T-cell (primary cell): ENCODE results near the gene ARHGAP6. TPM values are rescaled to one million over a fixed set of nuclear protein-coding genes. Genes with fewer than 3 reads are reported as not detected.

ENCODE experiments used
- ATAC-seq, 4 experiments: fragments of 200-7000 bp in 3 of 4; fragments of 150-1000 bp in 1 of 4; cut with Tn5 transposase; replicated peaks in 1 of 4; 1 replicate in 3 of 4; 2 replicates in 1 of 4; pipeline ENCODE4 v1.10.0; 2021; ENCODE audit warnings: moderate library complexity in 3 of 4, mild to moderate bottlenecking in 2 of 4, moderate number of reproducible peaks in 1 of 4
- CTCF ChIA-PET, 2 donors: fragments of 300-600 bp; sonication (Branson Sonifier 250); formaldehyde crosslinking; loops; one replicate each; lab custom pipeline; 2022; ENCODE audit warnings: antibody characterized with exemption in 2 of 2; lab: Charles Lee
- POLR2A ChIA-PET, 2 donors: fragments of 300-600 bp; sonication (Branson Sonifier 250); formaldehyde crosslinking; loops; one replicate each; lab custom pipeline; 2022; ENCODE audit warnings: antibody characterized with exemption in 2 of 2; lab: Charles Lee
- DNase-seq, 35 experiments: peaks; one replicate each; pipeline versions ENCODE4 v3.0.0 to v3.0.0-alpha.2; 2013 to 2023
- H3K27ac ChIP-seq: one replicate; pipeline ENCODE4 v1.5.1; 2013; ENCODE audit warnings: low read length
- H3K27me3 ChIP-seq, 2 experiments: replicated peaks in 1 of 2; 1 replicate in 1 of 2; 2 replicates in 1 of 2; pipeline versions ENCODE4 v1.6.1 to v1.7.0; 2013; ENCODE audit warnings: low read length in 1 of 2, mixed read lengths in 1 of 2; ENCODE audit not compliant: control insufficient read depth in 2 of 2, insufficient read depth in 2 of 2; ENCODE audit errors: extremely low read depth in 1 of 2
- H3K36me3 ChIP-seq, 2 donors: 1 replicate in 1 of 2; 2 replicates in 1 of 2; pipeline versions ENCODE4 v1.6.1 to v1.7.0; 2013; ENCODE audit warnings: low read length in 1 of 2; ENCODE audit not compliant: control insufficient read depth in 2 of 2, insufficient read depth in 1 of 2; ENCODE audit errors: extremely low read depth in 1 of 2
- H3K4me1 ChIP-seq, 2 experiments: 1 replicate in 1 of 2; 2 replicates in 1 of 2; pipeline versions ENCODE4 v1.6.1 to v1.7.0; 2013; ENCODE audit warnings: low read length in 2 of 2, mixed read lengths in 1 of 2; ENCODE audit not compliant: insufficient read depth in 2 of 2, control insufficient read depth in 1 of 2; ENCODE audit errors: extremely low read depth in 1 of 2
- H3K4me3 ChIP-seq, 2 donors: 1 replicate in 1 of 2; 2 replicates in 1 of 2; pipeline versions ENCODE4 v1.5.1 to v1.7.0; 2013; ENCODE audit warnings: mild to moderate bottlenecking in 2 of 2, low read length in 1 of 2, moderate library complexity in 1 of 2; ENCODE audit not compliant: control insufficient read depth in 1 of 2; ENCODE audit errors: extremely low read depth in 1 of 2
- H3K9me3 ChIP-seq: 2 replicates; pipeline ENCODE4 v1.7.0; 2013
- H3K27ac Mint-ChIP-seq, 2 donors: one replicate each; pipeline ENCODE4 v1.8.0; 2020 to 2021; ENCODE audit warnings: mild to moderate bottlenecking in 2 of 2, mixed read lengths in 2 of 2
- H3K27me3 Mint-ChIP-seq, 2 donors: one replicate each; pipeline ENCODE4 v1.8.0; 2021 to 2022; ENCODE audit warnings: mixed read lengths in 2 of 2
- H3K36me3 Mint-ChIP-seq: one replicate; pipeline ENCODE4 v1.8.0; 2021; ENCODE audit warnings: mixed read lengths
- H3K4me1 Mint-ChIP-seq, 3 donors: one replicate each; pipeline ENCODE4 v1.8.0; 2020 to 2022; ENCODE audit warnings: mixed read lengths in 3 of 3, mild to moderate bottlenecking in 1 of 3
- H3K4me3 Mint-ChIP-seq, 3 donors: one replicate each; pipeline ENCODE4 v1.8.0; 2020 to 2022; ENCODE audit warnings: mild to moderate bottlenecking in 3 of 3, mixed read lengths in 3 of 3, moderate library complexity in 3 of 3
- H3K9me3 Mint-ChIP-seq, 3 donors: one replicate each; pipeline ENCODE4 v1.8.0; 2020 to 2022; ENCODE audit warnings: mixed read lengths in 3 of 3
- WGBS: methylation state at CpG from one replicate; pipeline ENCODE4 v1.1.5; 2013; ENCODE audit warnings: missing lambda C conversion rate; ENCODE audit not compliant: insufficient coverage; 5-methylcytosine and 5-hydroxymethylcytosine counted together
- total RNA-seq, 35 experiments: library from RNA in 6 of 35; stranded (reverse) in 6 of 35; fragments of 120-200 nt in 1 of 35; gene quantifications; one replicate each; pipeline versions ENCODE4 v1.2.1 to v1.2.4 and lab custom pipeline; 2013 to 2026

Gene ARHGAP6
- total RNA-seq, 5 donors from 2014 or later (not counting 1 experiment from before 2014, with no cell fraction given): 0.09 to 0.13 (median 0.12) TPM; not detected in 2

GRCh38 chrX:11374570-11374969 is 291.1 kb downstream of the ARHGAP6 start:
- Mint-ChIP-seq H3K27ac (no peak overlapping the region), H3K4me3 (no peak overlapping the region), H3K4me1 (no peaks in the 10 kb centered on the region), H3K9me3 (peaks cover 0 to 10% (median 2%) of the 10 kb centered on the region in 3 donors), H3K36me3 (no peaks in the 10 kb centered on the region), H3K27me3 (peaks cover 0 to 15% of the 10 kb centered on the region in 2 donors)
- H3K36me3 ChIP-seq: no peaks in the 10 kb centered on the region
- CTCF ChIA-PET: no interaction called here
- peaks cover 0 to 2% of the 10 kb centered on the region in 2 experiments for H3K27me3 ChIP-seq
- H3K27ac ChIP-seq: no peak overlapping the region
- H3K4me1 ChIP-seq: no peaks in the 10 kb centered on the region
- ATAC-seq: no peak
- POLR2A ChIA-PET: no interaction called here
- no peaks in the 10 kb centered on the region for H3K9me3 ChIP-seq
- WGBS: no CpG with 5 or more reads among the region's 2 CpGs
- DNase-seq: no peak
- H3K4me3 ChIP-seq: no peak overlapping the region

GRCh38 chrX:11371106-11371505 is 294.6 kb downstream of the ARHGAP6 start:
- no peak overlapping the region for H3K27ac ChIP-seq
- no peaks in the 10 kb centered on the region for H3K36me3 Mint-ChIP-seq
- ChIA-PET POLR2A (no interaction called here), CTCF (no interaction called here)
- no peaks in the 10 kb centered on the region for H3K27me3 ChIP-seq
- H3K36me3 ChIP-seq: no peaks in the 10 kb centered on the region
- no peak overlapping the region for H3K4me3 Mint-ChIP-seq
- H3K27ac Mint-ChIP-seq: no peak overlapping the region
- H3K4me1 Mint-ChIP-seq: no peaks in the 10 kb centered on the region
- no peak for ATAC-seq
- H3K4me3 ChIP-seq: no peak overlapping the region
- H3K4me1 ChIP-seq: no peaks in the 10 kb centered on the region
- no peaks in the 10 kb centered on the region for H3K9me3 ChIP-seq
- peaks cover 0 to 15% of the 10 kb centered on the region in 2 donors for H3K27me3 Mint-ChIP-seq
- peaks cover 0 to 19% (median 3%) of the 10 kb centered on the region in 3 donors for H3K9me3 Mint-ChIP-seq
- DNase-seq: no peak

GRCh38 chrX:11367609-11368430 is 297.9 kb downstream of the ARHGAP6 start:
- no peaks in the 10 kb centered on the region for H3K4me1 Mint-ChIP-seq
- no peaks in the 10 kb centered on the region for H3K36me3 ChIP-seq
- no peaks in the 10 kb centered on the region for H3K36me3 Mint-ChIP-seq
- H3K4me3 Mint-ChIP-seq: no peak overlapping the region
- no peak overlapping the region for H3K27ac ChIP-seq
- no CpG with 5 or more reads among the region's 7 CpGs for WGBS
- no peak overlapping the region for H3K4me3 ChIP-seq
- peaks cover 0 to 6% of the 10 kb centered on the region in 2 donors for H3K27me3 Mint-ChIP-seq
- no peak for ATAC-seq
- H3K27ac Mint-ChIP-seq: no peak overlapping the region
- ChIA-PET POLR2A (no interaction called here), CTCF (no interaction called here)
- H3K4me1 ChIP-seq: no peaks in the 10 kb centered on the region
- no peaks in the 10 kb centered on the region for H3K27me3 ChIP-seq
- no peaks in the 10 kb centered on the region for H3K9me3 ChIP-seq
- no peak for DNase-seq
- peaks cover 0 to 18% (median 3%) of the 10 kb centered on the region in 3 donors for H3K9me3 Mint-ChIP-seq

GRCh38 chrX:11366998-11367595 is 298.6 kb downstream of the ARHGAP6 start:
- ATAC-seq (no peak), DNase-seq (no peak)
- Mint-ChIP-seq H3K27me3 (peaks cover 0 to 6% of the 10 kb centered on the region in 2 donors), H3K27ac (no peak overlapping the region), H3K4me1 (no peaks in the 10 kb centered on the region), H3K36me3 (no peaks in the 10 kb centered on the region), H3K9me3 (peaks cover 0 to 18% (median 3%) of the 10 kb centered on the region in 3 donors), H3K4me3 (no peak overlapping the region)
- no peaks in the 10 kb centered on the region for H3K4me1 ChIP-seq
- H3K9me3 ChIP-seq: no peaks in the 10 kb centered on the region
- no peaks in the 10 kb centered on the region for H3K27me3 ChIP-seq
- H3K4me3 ChIP-seq: no peak overlapping the region
- no peaks in the 10 kb centered on the region for H3K36me3 ChIP-seq
- H3K27ac ChIP-seq: no peak overlapping the region
- 58% methylated on average over 2 of the region's 2 CpGs for WGBS
- ChIA-PET POLR2A (interaction anchor here in 1 of 2 donors (0.6 kb wide), 1 partner anchor 117 kb away, joined by 4 read pairs; no protein-coding TSS in a partner anchor), CTCF (no interaction called here)

- WGBS: no CpG with 5 or more reads among the region's 3 CpGs
- Histone ChIP-seq H3K9me3 (no peaks in the 10 kb centered on the region), H3K27me3 (no peaks in the 10 kb centered on the region), H3K36me3 (no peaks in the 10 kb centered on the region), H3K27ac (no peak overlapping the region), H3K4me1 (no peaks in the 10 kb centered on the region), H3K4me3 (no peak overlapping the region)
- ATAC-seq: no peak
- Mint-ChIP-seq H3K4me1 (no peaks in the 10 kb centered on the region), H3K27me3 (peaks cover 0 to 6% of the 10 kb centered on the region in 2 donors), H3K27ac (no peak overlapping the region), H3K36me3 (no peaks in the 10 kb centered on the region), H3K9me3 (peaks cover 0 to 14% (median 3%) of the 10 kb centered on the region in 3 donors), H3K4me3 (no peak overlapping the region)
- no peak for DNase-seq
- POLR2A ChIA-PET: no interaction called here
- CTCF ChIA-PET: no interaction called here
Observed at GRCh38 chrX:11365426-11365825, 300.3 kb downstream of the ARHGAP6 start.

GRCh38 chrX:11364835-11365234 is 300.9 kb downstream of the ARHGAP6 start:
- Histone ChIP-seq H3K9me3 (no peaks in the 10 kb centered on the region), H3K4me3 (no peak overlapping the region), H3K27me3 (no peaks in the 10 kb centered on the region), H3K36me3 (no peaks in the 10 kb centered on the region), H3K27ac (no peak overlapping the region), H3K4me1 (no peaks in the 10 kb centered on the region)
- H3K4me1 Mint-ChIP-seq: no peaks in the 10 kb centered on the region
- no peak for ATAC-seq
- H3K36me3 Mint-ChIP-seq: no peaks in the 10 kb centered on the region
- no peak for DNase-seq
- peaks cover 0 to 6% of the 10 kb centered on the region in 2 donors for H3K27me3 Mint-ChIP-seq
- H3K9me3 Mint-ChIP-seq: peaks cover 0 to 13% (median 3%) of the 10 kb centered on the region in 3 donors
- WGBS: no CpG with 5 or more reads among the region's 3 CpGs
- H3K27ac Mint-ChIP-seq: no peak overlapping the region
- H3K4me3 Mint-ChIP-seq: no peak overlapping the region
- CTCF ChIA-PET: no interaction called here
- POLR2A ChIA-PET: no interaction called here
